HepG2 (cell line): ENCODE measurements around the gene TGFA. TPM values are rescaled to one million over a fixed set of nuclear protein-coding genes. Genes with fewer than 3 reads are reported as not detected.

ENCODE experiments used
- DNMT3B ChIP-seq: conservative IDR thresholded peaks from 2 replicates; pipeline ENCODE4 v1.6.1; 2016; ENCODE audit warnings: missing biosample characterization, control low read depth
- GLI4 ChIP-seq: sonication (generic); formaldehyde crosslinking; IDR thresholded peaks from 2 replicates; pipeline ENCODE4 v1.5.1; 2020; ENCODE audit warnings: missing genetic modification reagents, mild to moderate bottlenecking, moderate library complexity, borderline replicate concordance
- HMGA1 ChIP-seq: sonication (generic); formaldehyde crosslinking; conservative IDR thresholded peaks from 2 replicates; pipeline ENCODE4 v1.4.0; 2020; ENCODE audit warnings: missing genetic modification reagents
- HNF4G ChIP-seq, 2 experiments: sonication (generic) in 1 of 2; formaldehyde crosslinking in 1 of 2; IDR thresholded peaks; 2 replicates each; pipeline versions ENCODE4 v1.4.0 to v1.6.1; 2011 to 2020; ENCODE audit warnings: borderline replicate concordance in 2 of 2, low read depth in 2 of 2, mild to moderate bottlenecking in 2 of 2, low read length in 1 of 2, missing genetic modification reagents in 1 of 2, moderate library complexity in 1 of 2
- HOXD1 ChIP-seq: sonication (generic); formaldehyde crosslinking; IDR thresholded peaks from 2 replicates; pipeline ENCODE4 v1.5.0; 2020; ENCODE audit warnings: missing genetic modification reagents
- MAFG ChIP-seq: sonication (generic); formaldehyde crosslinking; IDR thresholded peaks from 2 replicates; pipeline ENCODE4 v1.5.1; 2020; ENCODE audit warnings: mild to moderate bottlenecking, missing genetic modification reagents
- MED1 ChIP-seq: sonication (generic); formaldehyde crosslinking; IDR thresholded peaks from 2 replicates; pipeline ENCODE4 v1.4.0; 2020; ENCODE audit warnings: missing genetic modification reagents
- MIER3 ChIP-seq: IDR thresholded peaks from 2 replicates; pipeline ENCODE4 v1.6.1; 2016; ENCODE audit warnings: missing compliant biosample characterization, borderline replicate concordance
- MXD4 ChIP-seq: IDR thresholded peaks from 2 replicates; pipeline ENCODE4 v1.6.1; 2016; ENCODE audit warnings: mild to moderate bottlenecking, missing biosample characterization, missing genetic modification reagents
- RBAK ChIP-seq: sonication (generic); formaldehyde crosslinking; IDR thresholded peaks from 2 replicates; pipeline ENCODE4 v1.5.1; 2020; ENCODE audit warnings: mild to moderate bottlenecking, missing genetic modification reagents
- SAFB2 ChIP-seq: sonication (generic); formaldehyde crosslinking; IDR thresholded peaks from 2 replicates; pipeline ENCODE4 v1.5.1; 2020; ENCODE audit warnings: missing genetic modification reagents, low read depth, mild to moderate bottlenecking, borderline replicate concordance
- SMARCE1 ChIP-seq: fragments of 450-650 bp; IDR thresholded peaks from 2 replicates; pipeline ENCODE4 v1.6.1; 2017; ENCODE audit warnings: borderline replicate concordance
- SOX5 ChIP-seq: IDR thresholded peaks from 2 replicates; pipeline ENCODE4 v1.6.1; 2016; ENCODE audit warnings: borderline replicate concordance
- TEAD2 ChIP-seq: sonication (generic); formaldehyde crosslinking; IDR thresholded peaks from 2 replicates; pipeline ENCODE4 v1.9.0; 2021; ENCODE audit warnings: missing genetic modification reagents
- TEAD3 ChIP-seq: optimal IDR thresholded peaks from 2 replicates; pipeline ENCODE3; 2016; ENCODE audit warnings: borderline replicate concordance
- TMF1 ChIP-seq: sonication (generic); formaldehyde crosslinking; IDR thresholded peaks from 2 replicates; pipeline ENCODE4 v1.8.1; 2022; ENCODE audit warnings: low read depth, missing genetic modification reagents
- ZBTB38 ChIP-seq: sonication (generic); formaldehyde crosslinking; IDR thresholded peaks from 2 replicates; pipeline ENCODE4 v1.5.1; 2020; ENCODE audit warnings: mild to moderate bottlenecking, missing genetic modification reagents
- ZNF207 ChIP-seq: fragments of 450-650 bp; IDR thresholded peaks from 2 replicates; pipeline ENCODE4 v1.6.1; 2016; ENCODE audit warnings: antibody characterized with exemption, borderline replicate concordance
- polyA plus RNA-seq, 8 experiments: library from polyadenylated mRNA; depleted of rRNA in 3 of 8; stranded (reverse) in 7 of 8; unstranded in 1 of 8; fragments of >200 nt; fragmentation: Illumina TruSeq in 4 of 8; extraction: Trizol in 4 of 8; gene quantifications; 2 replicates each; pipeline versions ENCODE4 v1.2.1 to v1.2.3, GENCODE V29; 2011 to 2016; ENCODE audit warnings: low read depth in 4 of 8, missing spikeins in 1 of 8, mixed read lengths in 1 of 8; ENCODE audit not compliant: insufficient read depth in 1 of 8
- total RNA-seq, 5 experiments: library from RNA; depleted of rRNA; stranded (reverse); fragments of >200 nt; fragmentation: Illumina TruSeq; extraction: Trizol; gene quantifications; 2 replicates each; pipeline ENCODE4 v1.2.3, GENCODE V29; 2016; ENCODE audit warnings: low read depth in 1 of 5
- TF ChIP-seq, protein P1 (sequence below): sonication (generic); formaldehyde crosslinking; IDR thresholded peaks from 2 replicates; pipeline ENCODE4 v1.4.0; 2020; ENCODE audit warnings: missing genetic modification reagents; ENCODE audit errors: not compliant biosample characterization
- TF ChIP-seq, protein P2 (sequence below): sonication (generic); formaldehyde crosslinking; IDR thresholded peaks from 2 replicates; pipeline ENCODE4 v1.5.1; 2020; ENCODE audit warnings: missing genetic modification reagents, mild to moderate bottlenecking, borderline replicate concordance
- TF ChIP-seq, protein P3 (sequence below): sonication (generic); formaldehyde crosslinking; IDR thresholded peaks from 2 replicates; pipeline ENCODE4 v1.4.0; 2020; ENCODE audit warnings: missing genetic modification reagents
- TF ChIP-seq, protein P4 (sequence below): sonication (generic); formaldehyde crosslinking; IDR thresholded peaks from 2 replicates; pipeline ENCODE4 v1.4.0; 2020; ENCODE audit warnings: missing genetic modification reagents
- TF ChIP-seq, protein P5 (sequence below), 2 experiments: sonication (generic) in 1 of 2; formaldehyde crosslinking in 1 of 2; IDR thresholded peaks; 2 replicates each; pipeline versions ENCODE4 v1.4.0 to v1.6.1; 2018 to 2020; ENCODE audit warnings: missing genetic modification reagents in 2 of 2, borderline replicate concordance in 1 of 2, low read depth in 1 of 2, mild to moderate bottlenecking in 1 of 2, missing biosample characterization in 1 of 2

The TGFA gene
- total and polyA plus RNA-seq, 2 of the 13 experiments (the other 11 are each of a cell fraction or from before 2014, with no cell fraction given) = 7.8 to 15.3 TPM

GRCh38 chr2:70503896-70504295, 49.7 kb downstream of the TGFA start (continued):
- TF ChIP-seq HNF4G (IDR thresholded peaks at IDR 0.05; ENCODE audit: borderline replicate concordance, low read depth, low read length) = peak; percentile 41; the same call in 1 of the 2 replicates
- TF ChIP-seq HNF4G (CRISPR knock-in tag; IDR thresholded peaks at IDR 0.05; ENCODE audit: borderline replicate concordance, low read depth) = peak; percentile 67; the same call in 1 of the 2 replicates
- peak; percentile 42; the same call in 1 of the 2 replicates for TF ChIP-seq ZBTB38 (CRISPR knock-in tag)
- TF ChIP-seq, protein P1, sequence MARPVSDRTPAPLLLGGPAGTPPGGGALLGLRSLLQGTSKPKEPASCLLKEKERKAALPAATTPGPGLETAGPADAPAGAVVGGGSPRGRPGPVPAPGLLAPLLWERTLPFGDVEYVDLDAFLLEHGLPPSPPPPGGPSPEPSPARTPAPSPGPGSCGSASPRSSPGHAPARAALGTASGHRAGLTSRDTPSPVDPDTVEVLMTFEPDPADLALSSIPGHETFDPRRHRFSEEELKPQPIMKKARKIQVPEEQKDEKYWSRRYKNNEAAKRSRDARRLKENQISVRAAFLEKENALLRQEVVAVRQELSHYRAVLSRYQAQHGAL (CRISPR knock-in tag) = no peak
- TF ChIP-seq TMF1 (CRISPR knock-in tag) = no peak
- no peak for TF ChIP-seq TEAD2 (CRISPR knock-in tag)
- no peak for TF ChIP-seq RBAK (CRISPR knock-in tag)
- TF ChIP-seq, protein P2, sequence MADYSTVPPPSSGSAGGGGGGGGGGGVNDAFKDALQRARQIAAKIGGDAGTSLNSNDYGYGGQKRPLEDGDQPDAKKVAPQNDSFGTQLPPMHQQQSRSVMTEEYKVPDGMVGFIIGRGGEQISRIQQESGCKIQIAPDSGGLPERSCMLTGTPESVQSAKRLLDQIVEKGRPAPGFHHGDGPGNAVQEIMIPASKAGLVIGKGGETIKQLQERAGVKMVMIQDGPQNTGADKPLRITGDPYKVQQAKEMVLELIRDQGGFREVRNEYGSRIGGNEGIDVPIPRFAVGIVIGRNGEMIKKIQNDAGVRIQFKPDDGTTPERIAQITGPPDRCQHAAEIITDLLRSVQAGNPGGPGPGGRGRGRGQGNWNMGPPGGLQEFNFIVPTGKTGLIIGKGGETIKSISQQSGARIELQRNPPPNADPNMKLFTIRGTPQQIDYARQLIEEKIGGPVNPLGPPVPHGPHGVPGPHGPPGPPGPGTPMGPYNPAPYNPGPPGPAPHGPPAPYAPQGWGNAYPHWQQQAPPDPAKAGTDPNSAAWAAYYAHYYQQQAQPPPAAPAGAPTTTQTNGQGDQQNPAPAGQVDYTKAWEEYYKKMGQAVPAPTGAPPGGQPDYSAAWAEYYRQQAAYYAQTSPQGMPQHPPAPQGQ (CRISPR knock-in tag) = no peak
- TF ChIP-seq MXD4 = no peak
- no peak for TF ChIP-seq HMGA1 (CRISPR knock-in tag)
- TF ChIP-seq TEAD3 (CRISPR knock-in tag) = no peak
- TF ChIP-seq SAFB2 (CRISPR knock-in tag) = no peak
- TF ChIP-seq SOX5 = peak; percentile 85
- TF ChIP-seq SMARCE1 = no peak
- TF ChIP-seq, protein P3, sequence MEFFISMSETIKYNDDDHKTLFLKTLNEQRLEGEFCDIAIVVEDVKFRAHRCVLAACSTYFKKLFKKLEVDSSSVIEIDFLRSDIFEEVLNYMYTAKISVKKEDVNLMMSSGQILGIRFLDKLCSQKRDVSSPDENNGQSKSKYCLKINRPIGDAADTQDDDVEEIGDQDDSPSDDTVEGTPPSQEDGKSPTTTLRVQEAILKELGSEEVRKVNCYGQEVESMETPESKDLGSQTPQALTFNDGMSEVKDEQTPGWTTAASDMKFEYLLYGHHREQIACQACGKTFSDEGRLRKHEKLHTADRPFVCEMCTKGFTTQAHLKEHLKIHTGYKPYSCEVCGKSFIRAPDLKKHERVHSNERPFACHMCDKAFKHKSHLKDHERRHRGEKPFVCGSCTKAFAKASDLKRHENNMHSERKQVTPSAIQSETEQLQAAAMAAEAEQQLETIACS (CRISPR knock-in tag) = no peak
- no peak for TF ChIP-seq MAFG
- TF ChIP-seq, protein P4, sequence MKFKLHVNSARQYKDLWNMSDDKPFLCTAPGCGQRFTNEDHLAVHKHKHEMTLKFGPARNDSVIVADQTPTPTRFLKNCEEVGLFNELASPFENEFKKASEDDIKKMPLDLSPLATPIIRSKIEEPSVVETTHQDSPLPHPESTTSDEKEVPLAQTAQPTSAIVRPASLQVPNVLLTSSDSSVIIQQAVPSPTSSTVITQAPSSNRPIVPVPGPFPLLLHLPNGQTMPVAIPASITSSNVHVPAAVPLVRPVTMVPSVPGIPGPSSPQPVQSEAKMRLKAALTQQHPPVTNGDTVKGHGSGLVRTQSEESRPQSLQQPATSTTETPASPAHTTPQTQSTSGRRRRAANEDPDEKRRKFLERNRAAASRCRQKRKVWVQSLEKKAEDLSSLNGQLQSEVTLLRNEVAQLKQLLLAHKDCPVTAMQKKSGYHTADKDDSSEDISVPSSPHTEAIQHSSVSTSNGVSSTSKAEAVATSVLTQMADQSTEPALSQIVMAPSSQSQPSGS = 0 out of 2 replicates have a peak, but pooled peaks have one; percentile 23
- no peak for TF ChIP-seq DNMT3B (CRISPR knock-in tag)
- TF ChIP-seq, protein P5, sequence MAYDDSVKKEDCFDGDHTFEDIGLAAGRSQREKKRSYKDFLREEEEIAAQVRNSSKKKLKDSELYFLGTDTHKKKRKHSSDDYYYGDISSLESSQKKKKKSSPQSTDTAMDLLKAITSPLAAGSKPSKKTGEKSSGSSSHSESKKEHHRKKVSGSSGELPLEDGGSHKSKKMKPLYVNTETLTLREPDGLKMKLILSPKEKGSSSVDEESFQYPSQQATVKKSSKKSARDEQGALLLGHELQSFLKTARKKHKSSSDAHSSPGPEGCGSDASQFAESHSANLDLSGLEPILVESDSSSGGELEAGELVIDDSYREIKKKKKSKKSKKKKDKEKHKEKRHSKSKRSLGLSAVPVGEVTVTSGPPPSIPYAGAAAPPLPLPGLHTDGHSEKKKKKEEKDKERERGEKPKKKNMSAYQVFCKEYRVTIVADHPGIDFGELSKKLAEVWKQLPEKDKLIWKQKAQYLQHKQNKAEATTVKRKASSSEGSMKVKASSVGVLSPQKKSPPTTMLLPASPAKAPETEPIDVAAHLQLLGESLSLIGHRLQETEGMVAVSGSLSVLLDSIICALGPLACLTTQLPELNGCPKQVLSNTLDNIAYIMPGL (CRISPR knock-in tag; IDR thresholded peaks at IDR 0.05; ENCODE audit: borderline replicate concordance in 1 of 2, low read depth in 1 of 2) = no peak
- no peak for TF ChIP-seq ZNF207
- no peak for TF ChIP-seq GLI4 (CRISPR knock-in tag)
- peak; percentile 68; the same call in 1 of the 2 replicates for TF ChIP-seq MED1 (CRISPR knock-in tag)
- TF ChIP-seq MIER3 (CRISPR knock-in tag) = peak; percentile 73; the same call in 1 of the 2 replicates
- TF ChIP-seq HOXD1 (CRISPR knock-in tag) = no peak
